Endothelial cell of umbilical vein (primary cell): ENCODE data around the gene USP28.

ENCODE experiments used
- EZH2 ChIP-seq: IDR thresholded peaks from 2 replicates; pipeline ENCODE4 v1.6.1; 2012; ENCODE audit warnings: borderline replicate concordance, low read depth, mild to moderate bottlenecking, moderate library complexity, low read length, inconsistent platforms; ENCODE audit not compliant: severe bottlenecking
- GATA2 ChIP-seq: IDR thresholded peaks from 2 replicates; pipeline ENCODE4 v1.7.0; 2011; ENCODE audit warnings: low read depth, mild to moderate bottlenecking, moderate library complexity, mixed read lengths, low read length; ENCODE audit not compliant: insufficient read length, insufficient read depth
- MYC ChIP-seq: IDR thresholded peaks from one replicate; pipeline ENCODE4 v1.6.1; 2011; ENCODE audit warnings: mild to moderate bottlenecking, low read depth, low read length
- POLR2A ChIP-seq: IDR thresholded peaks from 2 replicates; pipeline ENCODE4 v1.6.1; 2012; ENCODE audit warnings: low read depth, mild to moderate bottlenecking, control low read depth, low read length
- POLR2AphosphoS5 ChIP-seq: IDR thresholded peaks from 2 replicates; pipeline ENCODE4 v1.6.1; 2012; ENCODE audit warnings: low read depth, mild to moderate bottlenecking, control low read depth, low read length, moderate library complexity; ENCODE audit not compliant: insufficient read depth
- TF ChIP-seq, protein P1 (sequence below), 2 donors: IDR thresholded peaks; 1 replicate in 1 of 2; 2 replicates in 1 of 2; pipeline ENCODE4 v1.5.1; 2011; ENCODE audit warnings: low read length in 2 of 2, mild to moderate bottlenecking in 2 of 2, moderate library complexity in 2 of 2, control low read depth in 1 of 2, inconsistent platforms in 1 of 2, low read depth in 1 of 2; ENCODE audit not compliant: insufficient read depth in 1 of 2; ENCODE audit errors: extremely low read depth in 1 of 2
- TF ChIP-seq, protein P2 (sequence below): IDR thresholded peaks from 2 replicates; pipeline ENCODE4 v1.6.1; 2011; ENCODE audit not compliant: insufficient read depth, insufficient read length

DNA sequence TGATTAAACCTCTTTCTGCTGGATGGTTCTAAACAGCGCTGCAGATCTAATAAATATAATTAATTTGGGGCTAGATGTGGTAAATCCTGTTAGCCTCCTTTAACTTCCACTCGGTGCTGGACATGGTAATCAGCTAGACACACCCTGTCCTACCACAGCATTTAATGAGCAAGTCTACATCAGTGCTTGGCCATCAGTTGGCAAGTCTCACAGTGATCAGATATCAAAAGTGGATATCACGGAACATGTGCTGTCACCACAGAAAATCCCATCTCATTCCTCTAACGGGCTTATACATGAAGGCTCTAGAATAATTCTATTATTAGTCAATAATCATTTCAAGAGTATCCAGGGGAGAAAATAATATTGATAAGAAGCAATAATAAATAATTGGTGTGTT lies 5.6 kb upstream of the USP28 start:
- TF ChIP-seq EZH2: no peak
- TF ChIP-seq, protein P1, sequence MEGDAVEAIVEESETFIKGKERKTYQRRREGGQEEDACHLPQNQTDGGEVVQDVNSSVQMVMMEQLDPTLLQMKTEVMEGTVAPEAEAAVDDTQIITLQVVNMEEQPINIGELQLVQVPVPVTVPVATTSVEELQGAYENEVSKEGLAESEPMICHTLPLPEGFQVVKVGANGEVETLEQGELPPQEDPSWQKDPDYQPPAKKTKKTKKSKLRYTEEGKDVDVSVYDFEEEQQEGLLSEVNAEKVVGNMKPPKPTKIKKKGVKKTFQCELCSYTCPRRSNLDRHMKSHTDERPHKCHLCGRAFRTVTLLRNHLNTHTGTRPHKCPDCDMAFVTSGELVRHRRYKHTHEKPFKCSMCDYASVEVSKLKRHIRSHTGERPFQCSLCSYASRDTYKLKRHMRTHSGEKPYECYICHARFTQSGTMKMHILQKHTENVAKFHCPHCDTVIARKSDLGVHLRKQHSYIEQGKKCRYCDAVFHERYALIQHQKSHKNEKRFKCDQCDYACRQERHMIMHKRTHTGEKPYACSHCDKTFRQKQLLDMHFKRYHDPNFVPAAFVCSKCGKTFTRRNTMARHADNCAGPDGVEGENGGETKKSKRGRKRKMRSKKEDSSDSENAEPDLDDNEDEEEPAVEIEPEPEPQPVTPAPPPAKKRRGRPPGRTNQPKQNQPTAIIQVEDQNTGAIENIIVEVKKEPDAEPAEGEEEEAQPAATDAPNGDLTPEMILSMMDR (IDR thresholded peaks at IDR 0.05; ENCODE audit: extremely low read depth in 1 of 2, insufficient read depth in 1 of 2, low read depth in 1 of 2, low read length in 2 of 2): no peak
- TF ChIP-seq POLR2A: no peak
- no peak for TF ChIP-seq POLR2AphosphoS5
- TF ChIP-seq GATA2: no peak
- no peak for TF ChIP-seq MYC
- TF ChIP-seq, protein P2, sequence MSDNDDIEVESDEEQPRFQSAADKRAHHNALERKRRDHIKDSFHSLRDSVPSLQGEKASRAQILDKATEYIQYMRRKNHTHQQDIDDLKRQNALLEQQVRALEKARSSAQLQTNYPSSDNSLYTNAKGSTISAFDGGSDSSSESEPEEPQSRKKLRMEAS: no peak
